Neural crest cell (in vitro differentiated cells): ENCODE data around the gene INPP5F. TPM values are rescaled to one million over a fixed set of nuclear protein-coding genes. Genes with fewer than 3 reads are reported as not detected.

Experiments used
- DNase-seq: peaks from one replicate; pipeline ENCODE4 v3.0.0; 2021; ENCODE audit warnings: low read depth, mixed read lengths, low spot score
- H3K27ac Mint-ChIP-seq: one replicate; pipeline ENCODE4 v1.8.0; 2021; ENCODE audit warnings: mild to moderate bottlenecking, mixed read lengths; ENCODE audit not compliant: unreplicated experiment
- H3K27me3 Mint-ChIP-seq: 2 replicates; pipeline ENCODE4 v1.8.0; 2021; ENCODE audit warnings: low read depth, mild to moderate bottlenecking, mixed read lengths
- H3K36me3 Mint-ChIP-seq: 2 replicates; pipeline ENCODE4 v1.8.0; 2021; ENCODE audit warnings: low read depth, mild to moderate bottlenecking, mixed read lengths
- H3K4me1 Mint-ChIP-seq: 2 replicates; pipeline ENCODE4 v1.8.0; 2021; ENCODE audit warnings: mixed read lengths
- H3K4me3 Mint-ChIP-seq: one replicate; pipeline ENCODE4 v1.8.0; 2021; ENCODE audit warnings: mild to moderate bottlenecking, mixed read lengths
- H3K9me3 Mint-ChIP-seq: 2 replicates; pipeline ENCODE4 v1.8.0; 2021; ENCODE audit warnings: mixed read lengths
- total RNA-seq: library from RNA; stranded (reverse); gene quantifications from 2 replicates; pipeline ENCODE4 v1.2.1, GENCODE V29; 2021
- TF ChIP-seq, protein P1 (sequence below): fragments of 200-600 bp; sonication (generic); conservative IDR thresholded peaks from 2 replicates; pipeline ENCODE4 v1.5.0; 2021; ENCODE audit warnings: antibody characterized with exemption, mild to moderate bottlenecking

The INPP5F gene
- total RNA-seq, 1 donor from 2014 or later = 95.4 TPM

GRCh38 chr10:119691726-119692125 lies 34.1 kb upstream of the INPP5F start:
- Mint-ChIP-seq H3K9me3 (peaks cover 11% of the 10 kb centered on the region), H3K4me1 (peaks cover 65% of the 10 kb centered on the region), H3K27me3 (no peaks in the 10 kb centered on the region), H3K36me3 (peaks cover 3% of the 10 kb centered on the region), H3K4me3 (no peak overlapping the region), H3K27ac (no peak overlapping the region)
- no peak for DNase-seq
- TF ChIP-seq, protein P1, sequence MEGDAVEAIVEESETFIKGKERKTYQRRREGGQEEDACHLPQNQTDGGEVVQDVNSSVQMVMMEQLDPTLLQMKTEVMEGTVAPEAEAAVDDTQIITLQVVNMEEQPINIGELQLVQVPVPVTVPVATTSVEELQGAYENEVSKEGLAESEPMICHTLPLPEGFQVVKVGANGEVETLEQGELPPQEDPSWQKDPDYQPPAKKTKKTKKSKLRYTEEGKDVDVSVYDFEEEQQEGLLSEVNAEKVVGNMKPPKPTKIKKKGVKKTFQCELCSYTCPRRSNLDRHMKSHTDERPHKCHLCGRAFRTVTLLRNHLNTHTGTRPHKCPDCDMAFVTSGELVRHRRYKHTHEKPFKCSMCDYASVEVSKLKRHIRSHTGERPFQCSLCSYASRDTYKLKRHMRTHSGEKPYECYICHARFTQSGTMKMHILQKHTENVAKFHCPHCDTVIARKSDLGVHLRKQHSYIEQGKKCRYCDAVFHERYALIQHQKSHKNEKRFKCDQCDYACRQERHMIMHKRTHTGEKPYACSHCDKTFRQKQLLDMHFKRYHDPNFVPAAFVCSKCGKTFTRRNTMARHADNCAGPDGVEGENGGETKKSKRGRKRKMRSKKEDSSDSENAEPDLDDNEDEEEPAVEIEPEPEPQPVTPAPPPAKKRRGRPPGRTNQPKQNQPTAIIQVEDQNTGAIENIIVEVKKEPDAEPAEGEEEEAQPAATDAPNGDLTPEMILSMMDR = no peak

DNA sequence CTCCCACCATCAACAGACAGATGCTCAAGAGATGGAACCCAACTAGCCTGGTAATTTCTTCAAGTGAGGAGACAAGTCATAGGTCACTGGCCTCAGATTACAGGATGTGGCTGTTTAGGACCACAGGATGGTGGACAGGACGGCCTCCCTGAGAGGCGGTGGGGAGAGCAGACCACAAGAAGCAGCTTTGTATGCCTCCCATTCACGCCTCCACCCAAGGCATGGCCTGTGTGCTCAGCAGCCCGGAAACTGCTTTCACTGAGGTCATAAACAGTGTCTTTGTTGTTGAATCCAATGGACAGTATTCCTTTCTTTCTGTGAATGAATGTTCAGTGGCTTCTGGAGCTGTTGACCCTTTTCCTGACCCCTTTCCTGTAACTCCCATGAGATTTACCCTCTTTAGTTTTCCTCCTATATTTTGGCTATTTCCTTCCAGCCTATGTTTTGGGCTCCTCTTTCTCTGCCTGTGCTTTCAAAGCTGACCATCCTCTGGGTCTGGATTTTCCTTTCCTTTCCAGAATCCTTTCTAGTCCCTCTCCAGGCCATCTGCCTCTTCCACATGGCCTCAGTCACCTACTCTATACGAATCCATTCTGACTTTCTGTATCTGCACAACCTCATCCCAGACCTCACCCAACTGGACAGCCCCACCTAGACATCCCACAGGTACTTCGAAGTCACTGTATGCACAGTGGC lies 32.4 kb upstream of the INPP5F start:
- H3K27me3 Mint-ChIP-seq = no peaks in the 10 kb centered on the region
- peak overlapping the region; percentile 44 for H3K4me3 Mint-ChIP-seq
- TF ChIP-seq, protein P1 = no peak
- peaks cover 5% of the 10 kb centered on the region for H3K36me3 Mint-ChIP-seq
- peak; percentile 48 for DNase-seq
- H3K27ac Mint-ChIP-seq = peak overlapping the region; percentile 98
- H3K4me1 Mint-ChIP-seq = peaks cover 50% of the 10 kb centered on the region
- peaks cover 11% of the 10 kb centered on the region for H3K9me3 Mint-ChIP-seq

DNA sequence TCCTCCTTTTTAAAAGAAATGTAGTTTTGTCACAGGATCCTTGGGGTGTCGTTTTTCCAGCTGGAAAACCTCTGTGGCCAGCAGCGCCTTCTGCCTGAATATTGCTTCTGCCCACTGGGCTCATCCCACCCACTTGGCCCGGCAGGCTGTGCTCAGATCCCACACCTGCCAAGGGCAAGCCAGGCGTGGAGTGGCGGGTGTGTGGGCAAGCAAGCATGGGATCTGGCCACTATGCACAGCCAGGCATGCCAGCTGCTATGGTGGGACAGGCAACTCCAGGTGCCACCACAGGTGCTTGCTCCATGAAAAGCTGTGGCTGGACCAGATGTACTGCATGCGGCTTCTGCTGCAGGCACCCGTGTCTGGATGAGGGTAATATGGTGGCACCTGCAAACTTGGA lies 31.2 kb upstream of the INPP5F start:
- Mint-ChIP-seq H3K27me3 (no peaks in the 10 kb centered on the region), H3K9me3 (peaks cover 11% of the 10 kb centered on the region), H3K27ac (peak overlapping the region; percentile 94), H3K4me3 (peak overlapping the region; percentile 17), H3K4me1 (peaks cover 41% of the 10 kb centered on the region), H3K36me3 (peaks cover 5% of the 10 kb centered on the region)
- DNase-seq = no peak
- TF ChIP-seq, protein P1 = no peak

DNA sequence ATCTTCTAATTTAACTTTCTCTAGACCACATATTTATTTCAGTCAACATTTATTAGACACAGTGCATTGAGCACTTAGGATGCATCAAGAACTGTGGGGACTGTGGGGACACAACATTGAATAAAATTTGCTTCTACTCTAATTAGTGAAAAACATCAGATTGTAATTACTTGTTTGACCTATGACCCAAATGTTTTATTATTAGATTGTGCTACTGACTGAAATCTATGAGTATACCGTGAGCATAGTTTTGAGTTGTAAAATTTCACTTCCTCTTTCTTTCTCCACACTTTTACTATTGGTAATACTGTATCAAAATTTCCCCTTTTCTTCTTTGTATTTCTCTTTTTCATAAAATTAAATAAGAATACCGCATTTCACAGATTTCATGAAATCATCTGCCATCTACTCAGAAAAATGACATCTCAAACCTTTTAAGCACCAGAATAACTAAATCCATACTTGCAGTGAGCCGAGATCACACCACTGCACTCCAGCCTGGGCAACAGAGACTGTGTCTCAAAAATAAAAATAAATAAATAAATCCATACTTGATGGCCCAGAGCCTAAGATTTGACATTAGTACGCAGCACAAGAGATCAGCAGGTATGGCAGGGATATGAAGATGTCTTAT lies 25.4 kb upstream of the INPP5F start:
- no peaks in the 10 kb centered on the region for H3K9me3 Mint-ChIP-seq
- DNase-seq = no peak
- H3K4me3 Mint-ChIP-seq = no peak overlapping the region
- peaks cover 37% of the 10 kb centered on the region for H3K4me1 Mint-ChIP-seq
- TF ChIP-seq, protein P1 = no peak
- no peak overlapping the region for H3K27ac Mint-ChIP-seq
- H3K36me3 Mint-ChIP-seq = peaks cover 2% of the 10 kb centered on the region
- H3K27me3 Mint-ChIP-seq = no peaks in the 10 kb centered on the region

- peaks cover 6% of the 10 kb centered on the region for H3K9me3 Mint-ChIP-seq
- DNase-seq = no peak
- H3K27me3 Mint-ChIP-seq = no peaks in the 10 kb centered on the region
- H3K4me1 Mint-ChIP-seq = peaks cover 34% of the 10 kb centered on the region
- peaks cover 2% of the 10 kb centered on the region for H3K36me3 Mint-ChIP-seq
- no peak overlapping the region for H3K4me3 Mint-ChIP-seq
- TF ChIP-seq, protein P1 = no peak
- H3K27ac Mint-ChIP-seq = no peak overlapping the region
These were observed 24.0 kb upstream of the INPP5F start for GRCh38 chr10:119701861-119702260.
